Loucy (cell line): ENCODE data around the gene CDC42EP3.
A peak's percentile ranks its signal among the peaks of the same experiment; 100 is the strongest.

ENCODE experiments used
- H2AFZ ChIP-seq: fragments of 200-600 bp; sonication (generic); 2 replicates; pipeline ENCODE4 v1.6.0; 2016; ENCODE audit warnings: antibody characterized with exemption, mild to moderate bottlenecking, low read length, moderate library complexity
- H3F3A ChIP-seq: fragments of 200-600 bp; 2 replicates; pipeline ENCODE4 v1.6.0; 2016; ENCODE audit warnings: antibody characterized with exemption, low read depth, mild to moderate bottlenecking
- H3K27me3 ChIP-seq: fragments of 200-600 bp; sonication (generic); 2 replicates; pipeline ENCODE4 v1.6.1; 2014; ENCODE audit warnings: low read length, mild to moderate bottlenecking; ENCODE audit not compliant: insufficient read depth, poor library complexity, severe bottlenecking
- H3K36me3 ChIP-seq: fragments of 200-600 bp; sonication (generic); 2 replicates; pipeline ENCODE4 v1.6.1; 2016; ENCODE audit warnings: low read length; ENCODE audit not compliant: insufficient read depth
- H3K4me1 ChIP-seq: fragments of 200-600 bp; sonication (generic); 2 replicates; pipeline ENCODE4 v1.5.1; 2014; ENCODE audit warnings: low read length, mild to moderate bottlenecking; ENCODE audit not compliant: insufficient read depth, poor library complexity, severe bottlenecking
- H3K4me2 ChIP-seq: fragments of 200-600 bp; sonication (generic); 2 replicates; pipeline ENCODE4 v1.6.0; 2014; ENCODE audit warnings: antibody characterized with exemption, low read length, low read depth, mild to moderate bottlenecking; ENCODE audit not compliant: poor library complexity, severe bottlenecking
- H3K4me3 ChIP-seq: fragments of 200-600 bp; sonication (generic); 2 replicates; pipeline ENCODE4 v1.5.1; 2014; ENCODE audit warnings: low read length, mild to moderate bottlenecking, mixed read lengths; ENCODE audit not compliant: poor library complexity, severe bottlenecking
- H3K79me2 ChIP-seq: fragments of 200-600 bp; sonication (generic); 2 replicates; pipeline ENCODE4 v1.6.1; 2014; ENCODE audit warnings: low read length; ENCODE audit not compliant: insufficient read depth
- H3K9ac ChIP-seq: fragments of 200-600 bp; sonication (generic); 2 replicates; pipeline ENCODE4 v1.6.0; 2014; ENCODE audit warnings: mild to moderate bottlenecking, low read depth, low read length, moderate library complexity; ENCODE audit not compliant: poor library complexity, severe bottlenecking
- H3K9me2 ChIP-seq: fragments of 200-600 bp; sonication (generic); replicated peaks from 2 replicates; pipeline ENCODE4 v1.6.1; 2016; ENCODE audit warnings: low read depth, low read length, mixed read lengths
- H3K9me3 ChIP-seq: fragments of 200-600 bp; sonication (generic); 2 replicates; pipeline ENCODE4 v1.6.1; 2014; ENCODE audit warnings: mild to moderate bottlenecking, antibody characterized with exemption, low read length, low read depth; ENCODE audit not compliant: insufficient read depth
- H4K20me1 ChIP-seq: fragments of 200-600 bp; sonication (generic); 2 replicates; pipeline ENCODE4 v1.6.0; 2014; ENCODE audit warnings: antibody characterized with exemption, low read length, mild to moderate bottlenecking; ENCODE audit not compliant: insufficient read depth, poor library complexity, severe bottlenecking
- CTCF ChIP-seq: fragments of 200-600 bp; sonication (generic); conservative IDR thresholded peaks from 2 replicates; pipeline ENCODE4 v1.5.1; 2014; ENCODE audit warnings: mild to moderate bottlenecking, antibody characterized with exemption, low read length
- EZH2phosphoT487 ChIP-seq: fragments of 200-600 bp; IDR thresholded peaks from 2 replicates; pipeline ENCODE4 v1.6.1; 2018; ENCODE audit warnings: antibody characterized with exemption, mild to moderate bottlenecking, moderate library complexity, borderline replicate concordance

CDC42EP3 gene

GRCh38 chr2:37667704-37668103 is 3.7 kb downstream of the CDC42EP3 start:
- H3K79me2 ChIP-seq, result peaks cover 84% of the 10 kb centered on the region
- no peaks in the 10 kb centered on the region for H3F3A ChIP-seq

GRCh38 chr2:37666772-37667171 is 4.7 kb downstream of the CDC42EP3 start:
- Histone ChIP-seq H3K4me2 (peak overlapping the region; percentile 95), H3K27me3 (no peaks in the 10 kb centered on the region), H3K9me3 (no peaks in the 10 kb centered on the region), H3K9me2 (no peaks in the 10 kb centered on the region), H3K4me1 (peaks cover 61% of the 10 kb centered on the region), H3K36me3 (no peaks in the 10 kb centered on the region), H4K20me1 (peaks cover 72% of the 10 kb centered on the region), H3K4me3 (peak overlapping the region; percentile 96), H3F3A (no peaks in the 10 kb centered on the region), H3K9ac (no peak overlapping the region), H3K79me2 (peaks cover 94% of the 10 kb centered on the region), H2AFZ (no peak overlapping the region)
- TF ChIP-seq EZH2phosphoT487 (no peak), CTCF (no peak)

More at GRCh38 chr2:37667704-37668103, 3.7 kb downstream of the CDC42EP3 start:
- Histone ChIP-seq H3K9me2 (no peaks in the 10 kb centered on the region), H3K4me2 (peak overlapping the region; percentile 95), H3K9me3 (no peaks in the 10 kb centered on the region), H3K36me3 (no peaks in the 10 kb centered on the region), H2AFZ (no peak overlapping the region), H3K4me3 (peak overlapping the region; percentile 96), H4K20me1 (peaks cover 64% of the 10 kb centered on the region), H3K27me3 (no peaks in the 10 kb centered on the region), H3K9ac (no peak overlapping the region), H3K4me1 (peaks cover 61% of the 10 kb centered on the region)
- no peak for TF ChIP-seq EZH2phosphoT487
- TF ChIP-seq CTCF, result no peak

- H3K36me3 ChIP-seq, result no peaks in the 10 kb centered on the region
- H4K20me1 ChIP-seq, result peaks cover 72% of the 10 kb centered on the region
- peaks cover 97% of the 10 kb centered on the region for H3K79me2 ChIP-seq
Observed at GRCh38 chr2:37665604-37666362, 5.7 kb downstream of the CDC42EP3 start.

More at GRCh38 chr2:37665604-37666362, 5.7 kb downstream of the CDC42EP3 start:
- Histone ChIP-seq H3K9me3 (no peaks in the 10 kb centered on the region), H3K4me1 (peaks cover 59% of the 10 kb centered on the region), H3K9ac (no peak overlapping the region), H3K9me2 (no peaks in the 10 kb centered on the region), H3K4me2 (peak overlapping the region; percentile 95), H3F3A (no peaks in the 10 kb centered on the region), H2AFZ (no peak overlapping the region), H3K27me3 (no peaks in the 10 kb centered on the region), H3K4me3 (peak overlapping the region; percentile 19)
- TF ChIP-seq CTCF (no peak), EZH2phosphoT487 (no peak)
